SHP77 treated with DMSO at 0.1 percent for 48 hours (cell line): ENCODE measurements around the gene MORC3.
"Not testable (repeated sequence)": the region's sequence is repeated elsewhere in the genome, so short reads cannot be mapped to it uniquely, and the experiment has no call there.

ENCODE experiments used
- DNase-seq: peaks from one replicate; lab custom pipeline; 2025; lab: John Stamatoyannopoulos, UW

The MORC3 gene, protein sequence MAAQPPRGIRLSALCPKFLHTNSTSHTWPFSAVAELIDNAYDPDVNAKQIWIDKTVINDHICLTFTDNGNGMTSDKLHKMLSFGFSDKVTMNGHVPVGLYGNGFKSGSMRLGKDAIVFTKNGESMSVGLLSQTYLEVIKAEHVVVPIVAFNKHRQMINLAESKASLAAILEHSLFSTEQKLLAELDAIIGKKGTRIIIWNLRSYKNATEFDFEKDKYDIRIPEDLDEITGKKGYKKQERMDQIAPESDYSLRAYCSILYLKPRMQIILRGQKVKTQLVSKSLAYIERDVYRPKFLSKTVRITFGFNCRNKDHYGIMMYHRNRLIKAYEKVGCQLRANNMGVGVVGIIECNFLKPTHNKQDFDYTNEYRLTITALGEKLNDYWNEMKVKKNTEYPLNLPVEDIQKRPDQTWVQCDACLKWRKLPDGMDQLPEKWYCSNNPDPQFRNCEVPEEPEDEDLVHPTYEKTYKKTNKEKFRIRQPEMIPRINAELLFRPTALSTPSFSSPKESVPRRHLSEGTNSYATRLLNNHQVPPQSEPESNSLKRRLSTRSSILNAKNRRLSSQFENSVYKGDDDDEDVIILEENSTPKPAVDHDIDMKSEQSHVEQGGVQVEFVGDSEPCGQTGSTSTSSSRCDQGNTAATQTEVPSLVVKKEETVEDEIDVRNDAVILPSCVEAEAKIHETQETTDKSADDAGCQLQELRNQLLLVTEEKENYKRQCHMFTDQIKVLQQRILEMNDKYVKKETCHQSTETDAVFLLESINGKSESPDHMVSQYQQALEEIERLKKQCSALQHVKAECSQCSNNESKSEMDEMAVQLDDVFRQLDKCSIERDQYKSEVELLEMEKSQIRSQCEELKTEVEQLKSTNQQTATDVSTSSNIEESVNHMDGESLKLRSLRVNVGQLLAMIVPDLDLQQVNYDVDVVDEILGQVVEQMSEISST

DNA sequence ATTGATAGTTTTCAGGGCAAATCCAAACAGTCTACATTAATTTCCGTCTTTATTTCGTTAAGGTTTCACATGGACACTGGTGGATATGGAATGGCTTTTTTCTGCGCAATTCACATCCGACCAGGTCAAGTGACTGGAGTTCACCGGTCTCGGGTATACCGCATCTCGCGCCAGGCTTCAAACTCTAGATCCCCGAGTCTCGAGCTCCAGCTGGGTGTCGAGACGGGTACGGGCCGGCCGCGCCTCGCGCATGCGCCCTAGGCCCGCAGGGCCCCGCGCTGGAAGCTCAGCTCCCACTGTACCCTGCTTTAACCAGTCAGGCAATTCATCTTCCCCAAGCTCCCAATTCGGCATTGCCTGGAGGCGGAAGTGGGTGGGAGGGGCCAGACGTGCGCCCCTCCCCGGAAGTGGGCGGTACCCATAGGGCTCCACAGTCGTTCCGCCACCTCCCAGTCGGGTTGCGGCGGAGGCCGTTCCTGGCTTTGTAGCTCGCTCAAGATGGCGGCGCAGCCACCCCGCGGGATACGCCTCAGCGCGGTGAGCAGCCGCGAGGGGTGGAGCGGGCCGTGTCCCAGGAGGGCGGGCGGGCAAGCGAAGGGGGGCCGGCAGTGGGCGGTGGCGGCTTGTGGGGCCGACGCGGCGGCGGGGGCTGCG lies at the start of gene MORC3:
MORC3 (plus strand) TSS at position 431 of the 654 bp plus-strand sequence; CDS start at position 499, 68 bp downstream.
- peak; percentile 98 for DNase-seq

DNA sequence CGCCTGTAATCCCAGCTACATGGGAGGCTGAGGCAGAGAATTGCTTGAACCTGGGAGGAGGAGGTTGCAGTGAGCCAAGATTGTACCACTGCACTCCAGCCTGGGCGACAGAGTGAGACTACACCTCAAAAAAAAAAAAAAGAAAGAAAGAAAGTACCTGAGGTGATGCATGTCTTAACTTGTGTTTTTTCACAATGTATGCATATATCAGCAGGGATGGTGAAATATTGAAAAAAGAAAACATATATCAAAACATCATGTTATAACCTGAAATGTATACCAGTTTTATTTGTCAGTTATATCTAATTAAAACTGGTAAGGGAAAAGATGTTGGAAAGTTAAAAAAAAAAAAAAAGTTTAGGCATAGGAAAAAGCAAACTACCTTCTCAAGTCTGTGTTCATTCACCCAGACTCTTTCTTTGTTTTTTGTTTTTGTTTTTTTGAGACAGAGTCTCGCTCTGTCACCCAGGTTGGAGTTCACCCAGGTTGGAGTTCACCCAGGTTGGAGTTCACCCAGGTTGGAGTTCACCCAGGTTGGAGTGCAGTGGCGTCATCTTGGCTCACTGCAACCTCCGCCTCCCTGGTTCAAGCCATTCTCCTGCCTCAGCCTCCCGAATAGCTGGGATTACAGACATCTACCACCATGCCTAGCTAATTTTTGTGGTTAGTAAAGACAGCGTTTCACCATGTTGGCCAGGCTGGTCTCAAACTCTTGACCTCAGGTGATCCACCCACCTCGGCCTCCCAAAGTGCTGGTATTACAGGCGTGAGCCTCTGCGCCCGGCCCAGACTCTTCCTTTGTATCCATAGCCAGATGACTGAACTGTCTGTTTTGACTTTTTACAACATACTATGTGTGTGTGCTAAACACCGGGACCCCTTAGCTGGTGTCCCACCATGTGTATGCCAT lies 49.0 kb upstream of the MORC3 start:
- not testable (repeated sequence) for DNase-seq

- no peak for DNase-seq
Measured at GRCh38 chr21:36274128-36274527, 45.9 kb upstream of the MORC3 start.

DNA sequence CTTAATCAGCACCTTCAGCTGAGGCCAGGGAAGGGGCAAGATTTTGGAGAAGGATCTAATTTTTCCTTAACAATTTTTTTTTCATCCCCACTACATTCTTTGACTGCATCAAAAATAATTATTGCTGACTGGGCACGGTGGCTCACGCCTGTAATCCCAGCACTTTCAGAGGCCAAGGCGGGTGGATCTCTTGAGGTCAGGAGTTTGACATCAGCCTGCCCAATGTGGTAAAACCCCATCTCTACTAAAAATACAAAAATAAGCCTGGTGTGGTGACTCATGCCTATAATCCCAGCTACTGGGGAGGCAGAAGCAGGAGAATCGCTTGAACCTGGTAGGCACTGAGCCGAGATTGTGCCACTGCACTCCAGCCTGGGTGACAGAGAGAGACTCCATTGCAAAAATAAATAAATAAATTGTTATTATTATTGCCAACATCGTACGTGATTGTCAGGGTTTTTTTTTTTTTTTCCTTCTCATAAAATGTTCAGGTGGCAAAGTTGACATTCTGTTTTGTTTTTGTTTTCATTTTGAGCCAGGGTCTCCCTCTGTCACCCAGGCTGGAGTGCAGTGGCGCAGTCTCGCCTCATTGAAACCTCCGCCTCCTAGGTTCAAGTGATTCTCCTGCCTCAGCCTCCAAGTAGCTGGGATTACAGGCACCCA lies 37.3 kb upstream of the MORC3 start:
- no peak for DNase-seq

- DNase-seq = not testable (repeated sequence)
Measured at GRCh38 chr21:36283231-36283622, 36.8 kb upstream of the MORC3 start.

DNA sequence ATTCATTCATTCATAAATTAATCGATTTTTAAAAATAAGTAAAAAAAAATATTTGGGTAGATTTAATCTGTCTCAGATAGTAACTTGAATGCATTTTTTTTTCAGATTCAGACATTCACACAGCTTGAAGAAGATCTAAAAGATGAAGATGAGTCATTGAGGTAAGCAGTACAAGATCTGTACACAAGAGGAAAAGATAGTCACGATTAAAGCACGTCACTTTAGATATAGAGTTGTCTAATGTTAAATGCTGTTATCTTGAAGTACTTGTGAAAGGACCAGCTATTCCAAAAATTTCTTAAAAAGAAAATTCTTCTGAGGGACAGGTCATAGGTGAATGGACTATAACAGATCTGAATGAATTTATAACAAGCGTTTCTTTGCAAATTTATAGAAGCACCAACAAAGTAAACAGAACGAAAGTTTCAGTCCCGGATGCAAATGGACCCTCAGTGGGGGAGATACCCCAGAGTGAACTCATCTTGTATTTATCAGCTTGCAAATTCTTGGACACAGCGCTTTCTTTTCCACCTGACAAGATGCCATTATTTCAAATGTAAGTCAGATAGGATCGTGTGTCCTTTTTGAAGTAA lies 31.2 kb upstream of the MORC3 start:
- DNase-seq = no peak

- no peak for DNase-seq
Measured at GRCh38 chr21:36291509-36291908, 28.5 kb upstream of the MORC3 start.

DNA sequence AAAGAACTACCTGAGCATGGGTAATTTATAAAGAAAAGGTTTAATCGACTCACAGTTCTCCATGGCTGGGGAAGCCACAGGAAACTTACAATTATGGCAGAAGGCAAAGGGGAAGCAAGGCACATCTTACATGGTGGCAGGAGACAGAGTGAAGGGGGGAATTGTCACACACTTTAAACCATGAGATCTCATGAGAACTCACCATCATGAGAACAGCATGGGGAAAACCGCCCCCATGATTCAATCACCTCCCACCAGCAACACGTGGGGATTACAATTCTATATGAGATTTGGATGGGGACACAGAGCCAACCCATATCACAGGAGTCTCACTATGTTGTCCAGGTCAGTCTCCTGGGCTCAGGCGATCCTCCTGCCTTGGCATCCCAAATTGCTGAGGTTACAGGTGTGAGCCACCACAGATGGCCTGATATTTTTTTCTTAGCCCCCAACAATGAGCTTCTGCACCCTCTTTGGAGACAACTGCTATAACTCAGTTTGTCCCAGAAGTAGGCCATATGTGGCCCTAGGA lies 22.5 kb upstream of the MORC3 start:
- DNase-seq = no peak

GRCh38 chr21:36297938-36298572 lies 21.9 kb upstream of the MORC3 start:
- no peak for DNase-seq

GRCh38 chr21:36306872-36307534 lies 13.0 kb upstream of the MORC3 start:
- no peak for DNase-seq

GRCh38 chr21:36310016-36310415 lies 10.0 kb upstream of the MORC3 start:
- DNase-seq = no peak

DNA sequence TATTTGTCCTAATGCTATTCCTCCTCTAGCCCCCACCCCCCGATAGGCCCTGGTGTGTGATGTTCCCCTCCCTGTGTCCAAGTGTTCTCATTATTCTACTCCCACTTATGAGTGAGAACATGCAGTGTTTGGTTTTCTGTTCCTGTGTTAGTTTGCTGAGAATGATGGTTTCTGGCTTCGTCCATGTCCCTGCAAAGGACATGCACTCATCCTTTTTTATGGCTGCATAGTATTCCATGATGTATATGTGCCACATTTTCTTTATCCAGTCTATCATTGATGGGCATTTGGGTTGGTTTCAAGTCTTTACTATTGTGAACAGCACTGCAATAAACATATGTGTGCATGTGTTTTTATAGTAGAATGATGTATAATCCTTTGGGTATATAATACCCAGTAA lies 6.6 kb upstream of the MORC3 start:
- not testable (repeated sequence) for DNase-seq

- not testable (repeated sequence) for DNase-seq
Measured at GRCh38 chr21:36316045-36316444, 4.0 kb upstream of the MORC3 start.

GRCh38 chr21:36316872-36317484 lies 3.0 kb upstream of the MORC3 start:
- DNase-seq = no peak

- not testable (repeated sequence) for DNase-seq
Measured at GRCh38 chr21:36319406-36319766, 611 bp upstream of the MORC3 start.

DNA sequence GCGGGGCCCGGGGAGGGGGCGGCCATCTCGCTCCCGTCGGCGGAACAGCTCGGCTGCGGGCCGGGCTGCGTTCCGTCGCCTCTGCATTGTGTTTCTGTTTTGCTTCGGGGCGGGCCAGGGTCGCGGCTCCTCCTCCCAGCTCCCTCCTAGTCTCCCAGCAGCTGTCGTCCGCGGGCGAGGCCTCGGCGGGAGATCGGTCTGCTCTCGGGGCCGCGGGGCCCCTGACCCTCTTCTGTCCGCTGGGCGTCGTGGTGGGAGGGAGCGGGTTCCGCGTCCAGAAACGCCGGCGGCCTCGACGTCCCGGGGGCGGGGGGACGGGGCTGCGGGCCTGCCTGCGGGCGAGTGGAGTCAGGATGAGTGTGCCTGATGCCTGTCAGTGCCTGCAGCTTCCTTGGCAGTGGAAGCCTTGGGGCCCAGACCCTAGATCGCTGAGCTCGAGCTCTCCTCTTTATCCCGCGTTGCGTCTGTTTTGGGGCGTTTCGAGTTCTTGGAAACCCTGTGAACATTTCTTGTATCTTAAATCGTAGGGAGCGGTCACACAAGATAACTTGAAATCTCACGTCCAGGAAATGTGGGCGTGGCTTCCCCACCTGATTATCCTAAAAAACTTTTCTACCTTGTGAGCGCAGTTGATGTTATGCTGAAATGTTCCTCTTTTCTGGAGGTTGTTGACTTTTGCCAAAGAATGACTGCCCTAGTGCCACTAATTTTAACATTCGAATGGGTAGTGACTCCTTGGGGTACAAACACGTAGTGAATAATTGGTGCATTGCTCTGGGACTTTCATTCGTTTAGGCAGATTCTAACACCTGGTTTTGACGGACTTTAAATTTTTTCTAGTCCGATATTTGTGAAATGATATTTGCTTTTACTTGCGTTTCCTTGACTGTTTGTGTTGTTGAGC lies 676 bp downstream of the MORC3 start:
- peak; percentile 72 for DNase-seq

GRCh38 chr21:36321325-36322082 lies 1.5 kb downstream of the MORC3 start:
- peak; percentile 3 for DNase-seq
